HG02973 (cell line): ENCODE data around the gene ELFN1.

Source experiments
- ATAC-seq: cut with Tn5 transposase; IDR thresholded peaks from one replicate; pipeline ENCODE4 v1.9.1; 2021; ENCODE audit warnings: moderate library complexity; ENCODE audit not compliant: unreplicated experiment

The ELFN1 gene

GRCh38 chr7:1777122-1777521 lies 107.0 kb downstream of the ELFN1 start:
- no peak for ATAC-seq

- no peak for ATAC-seq
Measured at GRCh38 chr7:1779445-1779844, 109.4 kb downstream of the ELFN1 start.

GRCh38 chr7:1781369-1781768 lies 111.3 kb downstream of the ELFN1 start:
- ATAC-seq, result no peak

- no peak for ATAC-seq
Measured at GRCh38 chr7:1785839-1786238, 115.8 kb downstream of the ELFN1 start.

GRCh38 chr7:1787241-1787640 lies 117.2 kb downstream of the ELFN1 start:
- no peak for ATAC-seq

GRCh38 chr7:1787681-1788235 lies 117.7 kb downstream of the ELFN1 start:
- no peak for ATAC-seq

GRCh38 chr7:1794888-1795542 lies 124.9 kb downstream of the ELFN1 start:
- no peak for ATAC-seq
